ENCODE measurements around the gene CCDC88B.

GRCh38 chr11:64401775-64402174, 61.8 kb downstream of the CCDC88B start:
- no peak for TF ChIP-seq CTCF (IDR thresholded peaks at IDR 0.05)
- no peak for TF ChIP-seq EP300 (IDR thresholded peaks at IDR 0.05)

All from esophagus muscularis mucosa (tissue), 3 donors.